ENCODE measurements around the gene ALS2CL.

DNA sequence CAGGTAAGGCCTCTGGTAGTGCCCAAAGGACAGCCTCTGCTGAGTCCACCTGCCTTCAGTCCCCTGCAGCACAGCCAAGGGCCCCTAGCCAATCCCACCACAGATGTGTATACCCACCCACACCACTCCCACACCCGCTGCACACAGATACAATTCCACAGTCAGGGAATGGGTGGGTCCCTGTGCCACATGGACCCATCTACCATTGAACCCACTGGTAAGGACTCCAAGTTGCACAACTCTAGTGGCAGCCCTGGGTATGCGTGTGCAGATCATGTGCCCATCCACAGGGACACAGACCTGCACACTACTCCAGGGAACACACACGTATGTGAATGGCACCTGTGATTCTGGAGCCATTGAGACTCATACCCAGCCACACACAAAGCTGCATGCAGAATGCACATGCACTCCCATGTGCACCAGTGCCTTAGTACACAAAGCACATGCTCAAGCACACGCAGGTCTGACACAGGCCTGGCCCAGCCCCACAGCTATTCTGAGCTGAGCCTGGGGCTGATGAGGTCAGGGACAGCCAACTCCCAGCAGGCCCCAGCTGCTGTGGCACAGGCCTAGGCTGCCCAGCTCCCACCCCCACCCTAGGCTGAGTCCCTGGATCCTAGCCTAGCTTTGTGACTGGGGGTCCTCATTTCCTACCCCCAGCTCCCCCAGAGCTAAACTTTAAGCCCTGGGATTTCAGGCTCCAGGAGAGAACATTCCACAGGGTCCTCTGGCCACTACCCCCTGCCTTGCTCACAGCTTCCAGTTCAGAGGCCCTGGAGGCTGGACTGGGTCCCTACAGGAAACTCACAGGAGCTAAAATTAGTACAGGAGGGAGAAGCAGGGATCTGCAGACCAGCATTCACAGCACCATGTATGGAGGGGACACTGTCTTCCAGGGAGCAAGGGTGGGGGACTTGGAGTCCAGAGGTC is 2.7 kb upstream of the ALS2CL start:
- TF ChIP-seq, protein P1, sequence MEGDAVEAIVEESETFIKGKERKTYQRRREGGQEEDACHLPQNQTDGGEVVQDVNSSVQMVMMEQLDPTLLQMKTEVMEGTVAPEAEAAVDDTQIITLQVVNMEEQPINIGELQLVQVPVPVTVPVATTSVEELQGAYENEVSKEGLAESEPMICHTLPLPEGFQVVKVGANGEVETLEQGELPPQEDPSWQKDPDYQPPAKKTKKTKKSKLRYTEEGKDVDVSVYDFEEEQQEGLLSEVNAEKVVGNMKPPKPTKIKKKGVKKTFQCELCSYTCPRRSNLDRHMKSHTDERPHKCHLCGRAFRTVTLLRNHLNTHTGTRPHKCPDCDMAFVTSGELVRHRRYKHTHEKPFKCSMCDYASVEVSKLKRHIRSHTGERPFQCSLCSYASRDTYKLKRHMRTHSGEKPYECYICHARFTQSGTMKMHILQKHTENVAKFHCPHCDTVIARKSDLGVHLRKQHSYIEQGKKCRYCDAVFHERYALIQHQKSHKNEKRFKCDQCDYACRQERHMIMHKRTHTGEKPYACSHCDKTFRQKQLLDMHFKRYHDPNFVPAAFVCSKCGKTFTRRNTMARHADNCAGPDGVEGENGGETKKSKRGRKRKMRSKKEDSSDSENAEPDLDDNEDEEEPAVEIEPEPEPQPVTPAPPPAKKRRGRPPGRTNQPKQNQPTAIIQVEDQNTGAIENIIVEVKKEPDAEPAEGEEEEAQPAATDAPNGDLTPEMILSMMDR (conservative IDR thresholded peaks at IDR 0.05) = no peak
- no peak for TF ChIP-seq EZH2 (IDR thresholded peaks at IDR 0.05; ENCODE audit: low read depth)

All from PC-9 (cell line).